ENCODE results near the gene RAD51AP2. TPM values are rescaled to one million over a fixed set of nuclear protein-coding genes. Genes with fewer than 3 reads are reported as not detected.

The RAD51AP2 gene
- total RNA-seq, 4 donors from 2014 or later = not detected

DNA sequence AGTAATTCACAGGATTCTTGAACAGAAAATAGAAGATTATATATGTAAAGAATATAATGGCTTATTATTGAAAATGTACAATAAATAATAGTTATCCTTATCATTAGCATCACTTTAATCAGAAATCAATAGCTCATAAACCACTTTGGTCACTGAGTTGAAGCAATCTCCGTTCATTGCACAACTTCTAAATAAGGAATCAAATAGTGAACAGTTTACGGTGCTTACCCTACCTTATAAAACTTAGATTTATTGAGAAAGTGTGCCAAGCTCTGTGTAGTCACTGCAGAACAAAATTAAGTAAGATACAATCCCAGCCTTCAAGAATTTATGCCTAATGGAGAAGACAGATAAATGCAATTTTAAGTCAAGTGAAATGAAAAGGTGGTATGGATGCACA lies 29.0 kb upstream of the RAD51AP2 start:
- no peak for TF ChIP-seq CTCF (IDR thresholded peaks at IDR 0.05; ENCODE audit: low read depth)

DNA sequence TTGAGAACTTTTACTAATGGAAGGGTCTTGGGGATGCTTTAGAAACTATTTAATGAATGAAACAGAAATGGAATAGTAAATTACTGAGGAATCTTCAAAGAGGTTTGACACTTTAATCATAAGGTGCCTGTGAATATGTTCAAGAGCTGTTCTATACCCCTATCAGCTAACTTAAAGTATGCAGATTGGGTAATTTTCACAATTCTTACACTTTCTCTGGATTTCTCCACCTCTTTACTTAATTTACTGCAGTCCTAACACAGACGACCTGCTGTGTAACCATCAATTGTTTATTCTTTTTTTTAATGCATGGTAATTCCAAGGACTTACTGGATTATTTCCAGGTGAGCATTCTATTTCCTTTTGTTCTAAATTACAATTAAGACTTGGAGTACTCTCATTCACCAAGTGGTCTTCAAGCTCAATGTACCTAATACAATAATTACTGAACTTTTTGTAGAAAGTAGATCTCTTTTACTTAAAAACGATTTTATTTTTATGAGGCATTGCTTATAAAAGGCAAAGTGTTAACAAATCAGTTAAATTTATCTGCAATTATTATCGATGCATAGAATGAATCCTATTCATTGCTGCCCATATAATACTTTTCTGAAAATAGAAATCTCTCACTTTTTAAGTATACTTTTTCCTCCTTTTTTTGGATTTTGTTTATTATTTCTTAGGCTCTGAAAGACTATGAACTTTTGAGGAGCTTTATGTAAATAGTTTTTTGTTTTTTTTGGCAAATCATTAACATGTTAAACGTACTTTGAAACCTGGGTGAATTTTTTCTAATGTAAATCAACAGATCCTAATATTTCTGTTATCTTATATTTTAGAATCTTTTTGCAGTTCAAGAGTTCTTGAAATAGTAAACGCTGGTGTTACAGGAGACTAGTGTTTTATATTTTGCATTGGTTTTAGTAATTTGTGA lies 27.7 kb upstream of the RAD51AP2 start:
- no peak for TF ChIP-seq CTCF (IDR thresholded peaks at IDR 0.05; ENCODE audit: low read depth)

- no peak for TF ChIP-seq CTCF (IDR thresholded peaks at IDR 0.05; ENCODE audit: low read depth)
Measured at GRCh38 chr2:17544256-17544655, 26.0 kb upstream of the RAD51AP2 start.

- TF ChIP-seq CTCF (IDR thresholded peaks at IDR 0.05; ENCODE audit: low read depth) = no peak
Measured at GRCh38 chr2:17543848-17544247, 25.6 kb upstream of the RAD51AP2 start.

GRCh38 chr2:17543131-17543660 lies 25.0 kb upstream of the RAD51AP2 start:
- no peak for TF ChIP-seq CTCF (IDR thresholded peaks at IDR 0.05; ENCODE audit: low read depth)

DNA sequence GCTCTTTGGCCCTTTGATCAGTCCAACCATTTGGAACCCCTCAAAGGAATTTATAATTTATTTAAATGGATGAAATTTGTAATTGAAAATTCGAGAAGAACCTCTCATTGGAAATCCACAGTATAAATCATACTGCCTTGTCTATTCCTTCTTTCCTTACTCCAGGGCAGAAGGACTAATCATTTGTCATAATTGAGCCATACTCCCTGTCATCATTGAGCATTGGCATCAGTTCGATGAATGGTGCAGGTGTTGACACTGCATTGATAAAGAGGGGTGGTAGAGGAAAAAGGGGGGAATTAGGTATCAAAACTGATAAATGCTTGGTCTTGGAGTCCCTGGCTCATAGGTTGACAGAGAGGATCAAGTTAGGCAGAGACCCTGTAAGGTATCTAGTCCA lies 24.2 kb upstream of the RAD51AP2 start:
- TF ChIP-seq CTCF (IDR thresholded peaks at IDR 0.05; ENCODE audit: low read depth) = no peak

- no peak for TF ChIP-seq CTCF (IDR thresholded peaks at IDR 0.05; ENCODE audit: low read depth)
Measured at GRCh38 chr2:17541531-17541950, 23.3 kb upstream of the RAD51AP2 start.

Measured in subcutaneous adipose tissue (tissue), 4 donors.